Endothelial cell of umbilical vein (primary cell): ENCODE data around the gene BASP1. TPM values are rescaled to one million over a fixed set of nuclear protein-coding genes. Genes with fewer than 3 reads are reported as not detected.

Source experiments
- BruUV-seq: library from RNA; stranded (reverse); fragments of 400-500 nt; replicated peaks from 2 replicates; lab custom pipeline; 2021; lab: Mats Ljungman, UMichigan
- CTCF ChIA-PET: fragments of 300-600, 350-600 bp; sonication (Branson Sonifier 250); formaldehyde crosslinking; loops from one replicate; lab custom pipeline; 2021; ENCODE audit warnings: antibody characterized with exemption, inconsistent platforms; lab: Charles Lee
- POLR2A ChIA-PET: fragments of 300-600, 350-600 bp; sonication (Branson Sonifier 250); formaldehyde crosslinking; loops from one replicate; lab custom pipeline; 2021; ENCODE audit warnings: antibody characterized with exemption, inconsistent platforms; lab: Charles Lee
- DNase-seq: peaks from one replicate; pipeline ENCODE4 v3.0.0-alpha.2; 2011; ENCODE audit warnings: low read depth, low spot score
- FAIRE-seq: peaks from 2 replicates; lab custom pipeline; 2011; peaks lifted over from hg19 to GRCh38; lab: Jason Lieb, UNC
- H2AFZ ChIP-seq: 2 replicates; pipeline ENCODE4 v1.6.0; 2012; ENCODE audit warnings: low read depth, low read length, control low read depth, inconsistent platforms
- H3K27ac ChIP-seq: 2 replicates; pipeline ENCODE4 v1.5.1; 2011; ENCODE audit warnings: low read depth, mild to moderate bottlenecking, control low read depth, low read length, moderate library complexity; ENCODE audit not compliant: insufficient read depth
- H3K27me3 ChIP-seq, 2 experiments: 2 replicates each; pipeline versions ENCODE4 v1.6.0 to v1.6.1; 2011; ENCODE audit warnings: low read length in 2 of 2, mixed read lengths in 1 of 2; ENCODE audit not compliant: control insufficient read depth in 2 of 2, insufficient read depth in 2 of 2
- H3K36me3 ChIP-seq, 2 experiments: 2 replicates in 1 of 2; 3 replicates in 1 of 2; pipeline ENCODE4 v1.5.1; 2011; ENCODE audit warnings: low read length in 2 of 2, mild to moderate bottlenecking in 1 of 2, moderate library complexity in 1 of 2; ENCODE audit not compliant: control insufficient read depth in 2 of 2, insufficient read depth in 2 of 2; ENCODE audit errors: extremely low read depth in 1 of 2
- H3K4me1 ChIP-seq: 3 replicates; pipeline ENCODE4 v1.5.1; 2011; ENCODE audit warnings: mild to moderate bottlenecking, low read length; ENCODE audit not compliant: control insufficient read depth, insufficient read depth; ENCODE audit errors: extremely low read depth
- H3K4me2 ChIP-seq: 2 replicates; pipeline ENCODE4 v1.6.1; 2011; ENCODE audit warnings: low read length, control low read depth, mixed read lengths; ENCODE audit not compliant: insufficient read depth
- H3K4me3 ChIP-seq, 3 experiments: fragments of 200-600 bp in 1 of 3; sonication (generic), shearing (Covaris generic) in 1 of 3; replicated peaks in 1 of 3; 2 replicates each; pipeline ENCODE4 v1.5.1; 2011 to 2016; ENCODE audit warnings: control low read depth in 3 of 3, low read length in 3 of 3, mild to moderate bottlenecking in 2 of 3, inconsistent platforms in 1 of 3, low read depth in 1 of 3, moderate library complexity in 1 of 3; ENCODE audit not compliant: insufficient read depth in 1 of 3
- H3K79me2 ChIP-seq: 2 replicates; pipeline ENCODE4 v1.6.0; 2012; ENCODE audit warnings: low read length, inconsistent platforms; ENCODE audit not compliant: control insufficient read depth, insufficient read depth
- H3K9ac ChIP-seq: replicated peaks from 2 replicates; pipeline ENCODE3; 2011; ENCODE audit warnings: low read length, control low read depth; ENCODE audit not compliant: insufficient read depth; ENCODE audit errors: extremely low read depth
- H3K9me1 ChIP-seq: replicated peaks from 3 replicates; pipeline ENCODE4 v1.6.0; 2011; ENCODE audit warnings: mild to moderate bottlenecking, low read length; ENCODE audit not compliant: control insufficient read depth, insufficient read depth; ENCODE audit errors: extremely low read depth
- H3K9me3 ChIP-seq: replicated peaks from 2 replicates; pipeline ENCODE4 v1.5.1; 2012; ENCODE audit warnings: low read length, inconsistent platforms; ENCODE audit not compliant: control insufficient read depth, insufficient read depth
- H4K20me1 ChIP-seq: replicated peaks from 2 replicates; pipeline ENCODE3; 2011; ENCODE audit warnings: mild to moderate bottlenecking, low read length; ENCODE audit not compliant: control insufficient read depth, insufficient read depth; ENCODE audit errors: extremely low read depth
- EZH2 ChIP-seq: IDR thresholded peaks from 2 replicates; pipeline ENCODE4 v1.6.1; 2012; ENCODE audit warnings: borderline replicate concordance, low read depth, mild to moderate bottlenecking, moderate library complexity, low read length, inconsistent platforms; ENCODE audit not compliant: severe bottlenecking
- FOS ChIP-seq: IDR thresholded peaks from 2 replicates; pipeline ENCODE4 v1.6.1; 2011; ENCODE audit warnings: mild to moderate bottlenecking, low read length, moderate library complexity, borderline replicate concordance; ENCODE audit not compliant: insufficient read depth
- GATA2 ChIP-seq: IDR thresholded peaks from 2 replicates; pipeline ENCODE4 v1.7.0; 2011; ENCODE audit warnings: low read depth, mild to moderate bottlenecking, moderate library complexity, mixed read lengths, low read length; ENCODE audit not compliant: insufficient read length, insufficient read depth
- JUN ChIP-seq: IDR thresholded peaks from 2 replicates; pipeline ENCODE4 v1.6.1; 2011; ENCODE audit warnings: borderline replicate concordance, low read depth; ENCODE audit not compliant: insufficient read length, insufficient read depth
- MYC ChIP-seq: IDR thresholded peaks from one replicate; pipeline ENCODE4 v1.6.1; 2011; ENCODE audit warnings: mild to moderate bottlenecking, low read depth, low read length
- POLR2A ChIP-seq: IDR thresholded peaks from 2 replicates; pipeline ENCODE4 v1.6.1; 2012; ENCODE audit warnings: low read depth, mild to moderate bottlenecking, control low read depth, low read length
- POLR2AphosphoS5 ChIP-seq: IDR thresholded peaks from 2 replicates; pipeline ENCODE4 v1.6.1; 2012; ENCODE audit warnings: low read depth, mild to moderate bottlenecking, control low read depth, low read length, moderate library complexity; ENCODE audit not compliant: insufficient read depth
- dilution Hi-C: fragments of 300-500 bp; cut with MboI; formaldehyde crosslinking; loops from one replicate; pipeline ENCODE4 v1.15.0; 2019; ENCODE audit warnings: low sequenced_read_pairs; ENCODE audit not compliant: extremely low pct_ligation_motif_present
- intact Hi-C: fragments of 100-400 bp; cut with micrococcal nuclease; formaldehyde crosslinking; loops from one replicate; pipeline ENCODE4 v1.10.0; 2022
- polyA plus RNA-seq, 4 experiments: library from polyadenylated mRNA; depleted of rRNA in 3 of 4; stranded (reverse) in 3 of 4; unstranded in 1 of 4; fragments of >200 nt; gene quantifications; 2 replicates each; pipeline versions ENCODE4 v1.2.1 to v1.2.3, GENCODE V29; 2011 to 2012; ENCODE audit warnings: missing spikeins in 1 of 4
- total RNA-seq: library from RNA; stranded (reverse); gene quantifications from 2 replicates; pipeline ENCODE4 v1.2.3, GENCODE V29; 2021
- TF ChIP-seq, protein P1 (sequence below): IDR thresholded peaks from 2 replicates; pipeline ENCODE4 v1.6.1; 2011; ENCODE audit not compliant: insufficient read depth, insufficient read length
- TF ChIP-seq, protein P2 (sequence below), 2 donors: IDR thresholded peaks; 1 replicate in 1 of 2; 2 replicates in 1 of 2; pipeline ENCODE4 v1.5.1; 2011; ENCODE audit warnings: low read length in 2 of 2, mild to moderate bottlenecking in 2 of 2, moderate library complexity in 2 of 2, control low read depth in 1 of 2, inconsistent platforms in 1 of 2, low read depth in 1 of 2; ENCODE audit not compliant: insufficient read depth in 1 of 2; ENCODE audit errors: extremely low read depth in 1 of 2

Gene BASP1
- total and polyA plus RNA-seq, 2 donors (not counting 3 experiments of a cell fraction or from before 2014, with no cell fraction given): 69.4 to 79.3 TPM

DNA sequence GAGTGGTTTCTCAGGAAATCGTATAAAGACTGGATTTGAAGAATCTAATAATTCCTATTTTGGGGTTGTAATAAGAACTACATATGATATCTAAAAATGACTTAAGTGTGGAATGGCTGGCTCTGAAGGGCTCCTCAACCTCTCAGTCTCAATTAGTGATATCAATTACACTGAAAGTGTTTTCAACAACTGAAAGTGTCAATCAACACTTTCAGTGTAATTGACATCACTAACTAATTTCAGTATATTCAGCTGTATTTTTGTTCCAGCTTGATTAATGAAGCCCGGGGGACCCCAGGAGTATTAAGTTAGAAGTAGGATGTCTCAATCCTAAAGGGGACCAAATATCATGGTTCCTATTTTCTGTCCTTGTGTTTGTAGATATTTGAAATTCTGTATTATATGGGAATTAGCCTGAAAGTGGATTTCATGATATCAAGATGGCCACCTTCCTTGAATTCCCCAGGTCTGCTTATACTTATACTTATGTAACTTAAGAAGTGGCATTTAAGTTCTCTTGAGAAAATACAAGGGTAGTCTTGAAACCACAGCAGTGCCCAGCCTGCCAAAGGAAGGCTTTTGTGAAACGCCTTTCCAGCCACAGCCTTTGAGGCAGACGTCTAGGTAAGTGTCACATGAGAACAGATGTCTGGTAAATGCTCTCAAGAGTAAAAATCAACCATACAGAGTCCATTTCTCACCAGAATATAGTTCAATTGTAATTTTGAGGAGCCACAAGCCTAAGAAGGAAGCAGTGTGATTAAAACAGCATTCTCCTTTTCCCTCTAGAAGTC is 4.6 kb downstream of the BASP1 start:
- Histone ChIP-seq H3K9me1 (no peaks in the 10 kb centered on the region), H3K4me2 (no peak overlapping the region), H3K4me3 (no peak overlapping the region), H3K27ac (no peak overlapping the region), H3K9ac (no peak overlapping the region), H3K79me2 (peaks cover 95% of the 10 kb centered on the region), H3K27me3 (no peaks in the 10 kb centered on the region), H3K36me3 (no peaks in the 10 kb centered on the region), H3K4me1 (peaks cover 16% of the 10 kb centered on the region), H4K20me1 (no peaks in the 10 kb centered on the region), H3K9me3 (no peaks in the 10 kb centered on the region), H2AFZ (no peak overlapping the region)
- FAIRE-seq (no peak), DNase-seq (no peak)
- intact Hi-C loops (no loop called here), dilution Hi-C loops (no loop called here)
- TF ChIP-seq JUN (no peak), POLR2AphosphoS5 (no peak), EZH2 (no peak)
- TF ChIP-seq, protein P1, sequence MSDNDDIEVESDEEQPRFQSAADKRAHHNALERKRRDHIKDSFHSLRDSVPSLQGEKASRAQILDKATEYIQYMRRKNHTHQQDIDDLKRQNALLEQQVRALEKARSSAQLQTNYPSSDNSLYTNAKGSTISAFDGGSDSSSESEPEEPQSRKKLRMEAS: no peak
- ChIA-PET POLR2A (no interaction called here), CTCF (no interaction called here)
- BruUV-seq: no TSS peak

DNA sequence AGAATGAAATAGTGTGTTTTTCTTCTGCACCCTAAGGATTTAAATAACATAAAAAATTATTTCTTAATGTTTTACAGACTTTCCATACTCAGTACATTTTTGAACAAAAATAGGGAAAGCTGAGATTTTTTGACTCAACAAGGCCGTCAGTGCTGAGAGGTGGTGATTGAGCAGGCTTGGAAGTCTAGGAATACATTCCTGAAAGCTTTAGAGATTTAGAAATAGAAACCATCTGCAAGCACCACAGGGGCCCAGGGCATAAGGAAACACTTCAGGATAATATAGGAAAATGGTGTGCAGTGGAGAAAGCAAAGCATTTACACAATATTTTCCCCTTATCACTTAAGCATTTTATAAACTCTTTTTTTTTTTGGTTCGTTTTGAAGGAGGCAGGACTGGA is 5.2 kb downstream of the BASP1 start:
- Histone ChIP-seq H3K27ac (no peak overlapping the region), H3K36me3 (no peaks in the 10 kb centered on the region), H3K27me3 (no peaks in the 10 kb centered on the region), H3K9me3 (no peaks in the 10 kb centered on the region), H3K79me2 (peaks cover 97% of the 10 kb centered on the region), H3K9me1 (no peaks in the 10 kb centered on the region), H4K20me1 (no peaks in the 10 kb centered on the region), H3K4me2 (no peak overlapping the region), H3K4me3 (no peak overlapping the region), H3K4me1 (peaks cover 16% of the 10 kb centered on the region), H3K9ac (no peak overlapping the region), H2AFZ (no peak overlapping the region)
- intact Hi-C loops (no loop called here), dilution Hi-C loops (no loop called here)
- no TSS peak for BruUV-seq
- TF ChIP-seq POLR2AphosphoS5: no peak
- TF ChIP-seq, protein P2, sequence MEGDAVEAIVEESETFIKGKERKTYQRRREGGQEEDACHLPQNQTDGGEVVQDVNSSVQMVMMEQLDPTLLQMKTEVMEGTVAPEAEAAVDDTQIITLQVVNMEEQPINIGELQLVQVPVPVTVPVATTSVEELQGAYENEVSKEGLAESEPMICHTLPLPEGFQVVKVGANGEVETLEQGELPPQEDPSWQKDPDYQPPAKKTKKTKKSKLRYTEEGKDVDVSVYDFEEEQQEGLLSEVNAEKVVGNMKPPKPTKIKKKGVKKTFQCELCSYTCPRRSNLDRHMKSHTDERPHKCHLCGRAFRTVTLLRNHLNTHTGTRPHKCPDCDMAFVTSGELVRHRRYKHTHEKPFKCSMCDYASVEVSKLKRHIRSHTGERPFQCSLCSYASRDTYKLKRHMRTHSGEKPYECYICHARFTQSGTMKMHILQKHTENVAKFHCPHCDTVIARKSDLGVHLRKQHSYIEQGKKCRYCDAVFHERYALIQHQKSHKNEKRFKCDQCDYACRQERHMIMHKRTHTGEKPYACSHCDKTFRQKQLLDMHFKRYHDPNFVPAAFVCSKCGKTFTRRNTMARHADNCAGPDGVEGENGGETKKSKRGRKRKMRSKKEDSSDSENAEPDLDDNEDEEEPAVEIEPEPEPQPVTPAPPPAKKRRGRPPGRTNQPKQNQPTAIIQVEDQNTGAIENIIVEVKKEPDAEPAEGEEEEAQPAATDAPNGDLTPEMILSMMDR (IDR thresholded peaks at IDR 0.05; ENCODE audit: extremely low read depth in 1 of 2, insufficient read depth in 1 of 2, low read depth in 1 of 2, low read length in 2 of 2): no peak
- no peak for TF ChIP-seq GATA2
- no peak for TF ChIP-seq JUN
- TF ChIP-seq FOS: no peak
- no peak for TF ChIP-seq MYC
- TF ChIP-seq, protein P1: no peak
- TF ChIP-seq EZH2: no peak
- TF ChIP-seq POLR2A: no peak
- ChIA-PET CTCF (no interaction called here), POLR2A (no interaction called here)
- FAIRE-seq (no peak), DNase-seq (no peak)
